Mammary epithelial cell (primary cell): ENCODE measurements around the gene VCX2.

Experiments used
- EZH2 ChIP-seq: IDR thresholded peaks from 2 replicates; pipeline ENCODE4 v1.6.1; 2012; ENCODE audit warnings: low read length, inconsistent platforms, borderline replicate concordance
- TF ChIP-seq, protein P1 (sequence below), 2 donors: IDR thresholded peaks in 1 of 2; conservative IDR thresholded peaks in 1 of 2; 2 replicates each; pipeline ENCODE4 v1.5.1; 2011 to 2012; ENCODE audit warnings: inconsistent platforms in 2 of 2, low read length in 2 of 2, mild to moderate bottlenecking in 2 of 2, control low read depth in 1 of 2, low read depth in 1 of 2; ENCODE audit not compliant: insufficient read depth in 1 of 2; ENCODE audit errors: extremely low read depth in 1 of 2

DNA sequence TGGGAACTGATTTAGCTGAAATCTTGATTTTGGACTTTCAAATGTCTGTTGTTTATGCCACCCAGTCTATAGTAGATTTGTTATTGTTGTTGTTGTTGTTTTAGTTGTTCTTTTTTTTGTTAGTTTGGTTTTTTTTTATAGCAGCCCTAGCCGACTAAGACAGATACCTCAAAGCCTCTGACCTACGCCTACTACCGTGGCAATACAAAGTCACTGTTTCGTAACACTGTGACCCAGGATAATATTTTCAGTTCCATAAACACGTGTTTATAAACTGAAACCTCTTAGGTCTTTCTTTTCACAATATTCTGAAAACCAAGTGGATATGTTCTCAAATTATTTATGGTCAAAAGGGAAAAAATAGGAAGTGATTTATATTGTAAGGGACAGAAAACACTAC is 32.8 kb downstream of the VCX2 start:
- no peak for TF ChIP-seq EZH2
- TF ChIP-seq, protein P1, sequence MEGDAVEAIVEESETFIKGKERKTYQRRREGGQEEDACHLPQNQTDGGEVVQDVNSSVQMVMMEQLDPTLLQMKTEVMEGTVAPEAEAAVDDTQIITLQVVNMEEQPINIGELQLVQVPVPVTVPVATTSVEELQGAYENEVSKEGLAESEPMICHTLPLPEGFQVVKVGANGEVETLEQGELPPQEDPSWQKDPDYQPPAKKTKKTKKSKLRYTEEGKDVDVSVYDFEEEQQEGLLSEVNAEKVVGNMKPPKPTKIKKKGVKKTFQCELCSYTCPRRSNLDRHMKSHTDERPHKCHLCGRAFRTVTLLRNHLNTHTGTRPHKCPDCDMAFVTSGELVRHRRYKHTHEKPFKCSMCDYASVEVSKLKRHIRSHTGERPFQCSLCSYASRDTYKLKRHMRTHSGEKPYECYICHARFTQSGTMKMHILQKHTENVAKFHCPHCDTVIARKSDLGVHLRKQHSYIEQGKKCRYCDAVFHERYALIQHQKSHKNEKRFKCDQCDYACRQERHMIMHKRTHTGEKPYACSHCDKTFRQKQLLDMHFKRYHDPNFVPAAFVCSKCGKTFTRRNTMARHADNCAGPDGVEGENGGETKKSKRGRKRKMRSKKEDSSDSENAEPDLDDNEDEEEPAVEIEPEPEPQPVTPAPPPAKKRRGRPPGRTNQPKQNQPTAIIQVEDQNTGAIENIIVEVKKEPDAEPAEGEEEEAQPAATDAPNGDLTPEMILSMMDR (conservative IDR thresholded peaks at IDR 0.05 in 1 of 2, IDR thresholded peaks at IDR 0.05 in 1 of 2; ENCODE audit: extremely low read depth in 1 of 2, insufficient read depth in 1 of 2, low read depth in 1 of 2, low read length in 2 of 2): no peak
